ENCODE data around the gene ZNF268. TPM values are rescaled to one million over a fixed set of nuclear protein-coding genes. Genes with fewer than 3 reads are reported as not detected.

Gene ZNF268
- polyA plus RNA-seq, 2 of the 4 experiments (the other 2 are of a cell fraction), result 12.5 to 21.5 TPM

- TF ChIP-seq ELK1 (IDR thresholded peaks at IDR 0.05; ENCODE audit: low read depth, low read length), result no peak
- TF ChIP-seq MYC (IDR thresholded peaks at IDR 0.05; ENCODE audit: borderline replicate concordance, low read length), result no peak
- no peak for TF ChIP-seq SREBF2 (IDR thresholded peaks at IDR 0.05)
Measured at GRCh38 chr12:133215724-133216123, 34.4 kb downstream of the ZNF268 start (continued).

DNA sequence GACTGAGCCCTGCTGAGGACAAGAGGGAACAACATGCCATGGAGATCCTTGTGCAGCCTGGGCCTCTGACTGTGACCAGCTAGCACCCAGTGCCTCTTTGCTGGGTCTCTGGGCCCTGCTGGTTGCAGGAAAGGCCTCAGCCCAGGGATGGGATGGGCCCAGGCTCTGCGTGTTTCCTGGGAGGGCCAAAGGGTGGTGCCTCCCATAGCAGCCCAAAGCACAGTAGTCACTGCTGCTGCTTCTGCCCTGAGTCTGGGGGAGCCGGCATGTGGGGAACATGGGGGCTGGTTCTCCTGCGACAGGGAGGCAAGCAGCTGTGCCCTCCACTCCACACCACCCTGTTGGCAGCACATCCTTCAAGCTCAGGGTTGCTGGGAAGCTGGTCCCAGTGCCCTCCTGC is 35.9 kb downstream of the ZNF268 start:
- FAIRE-seq (no peak), ATAC-seq (no peak)

DNA sequence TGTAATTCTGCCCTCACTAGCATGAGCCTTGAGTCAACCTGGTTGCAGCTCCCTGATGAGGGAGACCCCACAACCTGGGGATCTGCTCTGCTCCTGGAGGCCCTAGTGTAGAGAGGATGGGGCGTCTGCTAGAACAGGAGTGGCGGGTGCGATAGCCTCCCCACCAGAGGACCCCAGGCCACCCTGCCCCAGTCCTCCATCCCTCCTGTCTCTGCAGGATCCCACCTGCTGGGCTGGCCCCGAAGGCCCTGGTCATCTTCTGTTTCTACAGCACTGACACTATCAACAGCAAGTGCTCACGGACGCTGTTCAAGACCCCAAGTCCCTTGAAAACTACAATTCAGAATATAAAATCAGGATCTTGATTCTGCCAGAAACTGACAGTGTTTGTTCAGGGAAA is 39.2 kb downstream of the ZNF268 start:
- 50% methylated on average over 6 of the region's 6 CpGs for WGBS (ENCODE audit: missing lambda C conversion rate)
- TF ChIP-seq, protein P1, sequence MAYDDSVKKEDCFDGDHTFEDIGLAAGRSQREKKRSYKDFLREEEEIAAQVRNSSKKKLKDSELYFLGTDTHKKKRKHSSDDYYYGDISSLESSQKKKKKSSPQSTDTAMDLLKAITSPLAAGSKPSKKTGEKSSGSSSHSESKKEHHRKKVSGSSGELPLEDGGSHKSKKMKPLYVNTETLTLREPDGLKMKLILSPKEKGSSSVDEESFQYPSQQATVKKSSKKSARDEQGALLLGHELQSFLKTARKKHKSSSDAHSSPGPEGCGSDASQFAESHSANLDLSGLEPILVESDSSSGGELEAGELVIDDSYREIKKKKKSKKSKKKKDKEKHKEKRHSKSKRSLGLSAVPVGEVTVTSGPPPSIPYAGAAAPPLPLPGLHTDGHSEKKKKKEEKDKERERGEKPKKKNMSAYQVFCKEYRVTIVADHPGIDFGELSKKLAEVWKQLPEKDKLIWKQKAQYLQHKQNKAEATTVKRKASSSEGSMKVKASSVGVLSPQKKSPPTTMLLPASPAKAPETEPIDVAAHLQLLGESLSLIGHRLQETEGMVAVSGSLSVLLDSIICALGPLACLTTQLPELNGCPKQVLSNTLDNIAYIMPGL (CRISPR knock-in tag; IDR thresholded peaks at IDR 0.05; ENCODE audit: borderline replicate concordance), result no peak
- TF ChIP-seq NFE2L2 (conservative IDR thresholded peaks at IDR 0.05; ENCODE audit: low read length) (no peak), CHD4 (IDR thresholded peaks at IDR 0.05; ENCODE audit: borderline replicate concordance) (no peak), RNF2 (IDR thresholded peaks at IDR 0.05; ENCODE audit: borderline replicate concordance, low read depth) (no peak), USF2 (IDR thresholded peaks at IDR 0.05) (no peak), ZSCAN20 (CRISPR knock-in tag; IDR thresholded peaks at IDR 0.05) (no peak), NPAS2 (CRISPR knock-in tag; IDR thresholded peaks at IDR 0.05; ENCODE audit: borderline replicate concordance) (no peak), SMC3 (IDR thresholded peaks at IDR 0.05) (no peak), ZC3H11A (IDR thresholded peaks at IDR 0.05) (no peak), RAD21 (conservative IDR thresholded peaks at IDR 0.05 in 1 of 2, IDR thresholded peaks at IDR 0.05 in 1 of 2) (no peak), KDM1A (IDR thresholded peaks at IDR 0.05; ENCODE audit: low read depth) (no peak)
- H3K4me1 ChIP-seq, result no peaks in the 10 kb centered on the region
- no peak overlapping the region for H3K4me3 ChIP-seq
- POLR2A ChIA-PET, result no interaction called here
- CTCF ChIA-PET, result no interaction called here
- FAIRE-seq (no peak), DNase-seq (ENCODE audit: low read depth in 1 of 2, low spot score in 1 of 2) (no peak), ATAC-seq (no peak)
- peaks cover 81% of the 10 kb centered on the region for H3K9me3 ChIP-seq
- H3K4me2 ChIP-seq, result no peak overlapping the region
- no peak overlapping the region for H3K27ac ChIP-seq

More for the DNA sequence above, 35.9 kb downstream of the ZNF268 start:
- ChIA-PET POLR2A (no interaction called here), CTCF (no interaction called here)
- no peak for DNase-seq (ENCODE audit: low read depth in 1 of 2, low spot score in 1 of 2)
- WGBS (ENCODE audit: missing lambda C conversion rate), result 0% methylated on average over 1 of the region's 3 CpGs
- Histone ChIP-seq H3K4me1 (no peaks in the 10 kb centered on the region), H3K4me2 (no peak overlapping the region), H3K9me3 (peaks cover 83% of the 10 kb centered on the region), H3K4me3 (no peak overlapping the region), H3K27ac (no peak overlapping the region)
- TF ChIP-seq JUN (IDR thresholded peaks at IDR 0.05), result no peak
- no peak for TF ChIP-seq RNF2 (IDR thresholded peaks at IDR 0.05; ENCODE audit: borderline replicate concordance, low read depth)
- no peak for TF ChIP-seq GATA3 (IDR thresholded peaks at IDR 0.05; ENCODE audit: borderline replicate concordance)
- no peak for TF ChIP-seq ZFP36 (IDR thresholded peaks at IDR 0.05; ENCODE audit: borderline replicate concordance, partially characterized antibody)
- TF ChIP-seq KDM1A (IDR thresholded peaks at IDR 0.05; ENCODE audit: low read depth), result no peak
- no peak for TF ChIP-seq CBX2 (IDR thresholded peaks at IDR 0.05; ENCODE audit: borderline replicate concordance, low read depth)
- TF ChIP-seq CBX8 (IDR thresholded peaks at IDR 0.05), result no peak
- TF ChIP-seq HOXB5 (CRISPR knock-in tag; IDR thresholded peaks at IDR 0.05), result no peak
- TF ChIP-seq SMC3 (IDR thresholded peaks at IDR 0.05), result no peak
- no peak for TF ChIP-seq MAZ (IDR thresholded peaks at IDR 0.05; ENCODE audit: borderline replicate concordance, low read depth, low read length)
- no peak for TF ChIP-seq HOXA7 (CRISPR knock-in tag; IDR thresholded peaks at IDR 0.05)
- no peak for TF ChIP-seq HEYL (CRISPR knock-in tag; IDR thresholded peaks at IDR 0.05)
